OCI-LY7 (cell line): ENCODE results near the gene DEPP1. TPM values are rescaled to one million over a fixed set of nuclear protein-coding genes. Genes with fewer than 3 reads are reported as not detected.

Experiments
- BruUV-seq: library from RNA; stranded (reverse); fragments of 400-500 nt; replicated peaks from 2 replicates; lab custom pipeline; 2021; lab: Mats Ljungman, UMichigan
- CTCF ChIA-PET: fragments of 300-600 bp; sonication (Branson Sonifier 250); formaldehyde crosslinking; loops from one replicate; lab custom pipeline; 2022; ENCODE audit warnings: antibody characterized with exemption; ENCODE audit not compliant: unreplicated experiment; lab: Charles Lee
- POLR2A ChIA-PET: fragments of 300-600 bp; sonication (Branson Sonifier 250); formaldehyde crosslinking; loops from one replicate; lab custom pipeline; 2022; ENCODE audit warnings: antibody characterized with exemption; lab: Charles Lee
- DNase-seq: peaks from one replicate; pipeline ENCODE4 v3.0.0-alpha.2; 2015; ENCODE audit warnings: low spot score
- H2AFZ ChIP-seq: fragments of 200-600 bp; sonication (generic), shearing (Covaris generic); 2 replicates; pipeline ENCODE4 v1.6.1; 2014; ENCODE audit warnings: mild to moderate bottlenecking, antibody characterized with exemption, low read length, moderate library complexity
- H3K27ac ChIP-seq: fragments of 200-600 bp; sonication (generic); 2 replicates; pipeline ENCODE4 v1.5.1; 2014; ENCODE audit warnings: mixed run types, low read depth, mild to moderate bottlenecking, moderate library complexity, low read length, inconsistent platforms; ENCODE audit not compliant: poor library complexity, severe bottlenecking
- H3K36me3 ChIP-seq: fragments of 200-600 bp; sonication (generic); 2 replicates; pipeline ENCODE4 v1.6.1; 2014; ENCODE audit warnings: mild to moderate bottlenecking, antibody characterized with exemption, low read length, moderate library complexity, mixed read lengths; ENCODE audit not compliant: insufficient read depth
- H3K4me1 ChIP-seq: fragments of 200-600 bp; sonication (generic); 2 replicates; pipeline ENCODE4 v1.5.1; 2014; ENCODE audit warnings: mild to moderate bottlenecking, low read length; ENCODE audit not compliant: insufficient read depth, poor library complexity, severe bottlenecking
- H3K4me2 ChIP-seq: fragments of 200-600 bp; sonication (generic); 2 replicates; pipeline ENCODE4 v1.6.1; 2014; ENCODE audit warnings: mild to moderate bottlenecking, low read length
- H3K4me3 ChIP-seq: fragments of 200-600 bp; sonication (generic); 2 replicates; pipeline ENCODE4 v1.5.1; 2014; ENCODE audit warnings: mild to moderate bottlenecking, low read depth, low read length; ENCODE audit not compliant: poor library complexity, severe bottlenecking
- H3K79me2 ChIP-seq: fragments of 200-600 bp; sonication (generic); 2 replicates; pipeline ENCODE4 v1.6.1; 2016; ENCODE audit warnings: low read depth, mild to moderate bottlenecking, low read length, moderate library complexity, mixed read lengths; ENCODE audit not compliant: insufficient read depth
- H3K9me2 ChIP-seq: fragments of 200-600 bp; sonication (generic); 2 replicates; pipeline ENCODE4 v1.6.1; 2016; ENCODE audit warnings: mild to moderate bottlenecking, low read length, mixed read lengths; ENCODE audit not compliant: insufficient read depth
- H3K9me3 ChIP-seq: fragments of 200-600 bp; sonication (generic); 2 replicates; pipeline ENCODE4 v1.6.1; 2014; ENCODE audit warnings: mild to moderate bottlenecking, mixed run types, low read length, mixed read lengths
- H4K20me1 ChIP-seq: fragments of 200-600 bp; sonication (generic); 2 replicates; pipeline ENCODE4 v1.6.1; 2014; ENCODE audit warnings: mild to moderate bottlenecking, antibody characterized with exemption, low read length, moderate library complexity, mixed read lengths; ENCODE audit not compliant: insufficient read depth
- EZH2phosphoT487 ChIP-seq: fragments of 200-600 bp; sonication (generic); IDR thresholded peaks from 2 replicates; pipeline ENCODE4 v1.6.1; 2018; ENCODE audit warnings: low read depth, borderline replicate concordance, mild to moderate bottlenecking, mixed run types, antibody characterized with exemption, low read length, moderate library complexity, mixed read lengths
- intact Hi-C: fragments of 100-400 bp; cut with micrococcal nuclease; formaldehyde crosslinking; loops from one replicate; pipeline ENCODE4 v1.10.0; 2022; ENCODE audit not compliant: unreplicated experiment
- total RNA-seq, 2 experiments: library from RNA; depleted of rRNA in 1 of 2; stranded (reverse); fragments of >200 nt in 1 of 2; shearing (Covaris generic) in 1 of 2; gene quantifications; 2 replicates each; pipeline ENCODE4 v1.2.3, GENCODE V29; 2014 to 2022
- TF ChIP-seq, protein P1 (sequence below): fragments of 200-600 bp; sonication (generic); conservative IDR thresholded peaks from 2 replicates; pipeline ENCODE4 v1.5.1; 2014; ENCODE audit warnings: mild to moderate bottlenecking, antibody characterized with exemption, low read length, moderate library complexity, mixed read lengths

Gene DEPP1
- total RNA-seq, 2 experiments from 2014 or later: 0.09 TPM; not detected in 1

GRCh38 chr10:44939691-44940401 lies 38.8 kb downstream of the DEPP1 start:
- Histone ChIP-seq H3K27ac (no peak overlapping the region), H3K36me3 (no peaks in the 10 kb centered on the region), H4K20me1 (no peaks in the 10 kb centered on the region), H2AFZ (no peak overlapping the region), H3K79me2 (no peaks in the 10 kb centered on the region), H3K9me3 (peaks cover 7% of the 10 kb centered on the region; the same call in 1 of the 2 replicates), H3K4me2 (no peak overlapping the region), H3K4me3 (no peak overlapping the region), H3K9me2 (no peaks in the 10 kb centered on the region), H3K4me1 (no peaks in the 10 kb centered on the region)
- CTCF ChIA-PET: no interaction called here
- POLR2A ChIA-PET: no interaction called here
- BruUV-seq: no TSS peak
- no peak for DNase-seq
- no peak for TF ChIP-seq EZH2phosphoT487
- TF ChIP-seq, protein P1, sequence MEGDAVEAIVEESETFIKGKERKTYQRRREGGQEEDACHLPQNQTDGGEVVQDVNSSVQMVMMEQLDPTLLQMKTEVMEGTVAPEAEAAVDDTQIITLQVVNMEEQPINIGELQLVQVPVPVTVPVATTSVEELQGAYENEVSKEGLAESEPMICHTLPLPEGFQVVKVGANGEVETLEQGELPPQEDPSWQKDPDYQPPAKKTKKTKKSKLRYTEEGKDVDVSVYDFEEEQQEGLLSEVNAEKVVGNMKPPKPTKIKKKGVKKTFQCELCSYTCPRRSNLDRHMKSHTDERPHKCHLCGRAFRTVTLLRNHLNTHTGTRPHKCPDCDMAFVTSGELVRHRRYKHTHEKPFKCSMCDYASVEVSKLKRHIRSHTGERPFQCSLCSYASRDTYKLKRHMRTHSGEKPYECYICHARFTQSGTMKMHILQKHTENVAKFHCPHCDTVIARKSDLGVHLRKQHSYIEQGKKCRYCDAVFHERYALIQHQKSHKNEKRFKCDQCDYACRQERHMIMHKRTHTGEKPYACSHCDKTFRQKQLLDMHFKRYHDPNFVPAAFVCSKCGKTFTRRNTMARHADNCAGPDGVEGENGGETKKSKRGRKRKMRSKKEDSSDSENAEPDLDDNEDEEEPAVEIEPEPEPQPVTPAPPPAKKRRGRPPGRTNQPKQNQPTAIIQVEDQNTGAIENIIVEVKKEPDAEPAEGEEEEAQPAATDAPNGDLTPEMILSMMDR: no peak
- intact Hi-C loops: no loop called here

DNA sequence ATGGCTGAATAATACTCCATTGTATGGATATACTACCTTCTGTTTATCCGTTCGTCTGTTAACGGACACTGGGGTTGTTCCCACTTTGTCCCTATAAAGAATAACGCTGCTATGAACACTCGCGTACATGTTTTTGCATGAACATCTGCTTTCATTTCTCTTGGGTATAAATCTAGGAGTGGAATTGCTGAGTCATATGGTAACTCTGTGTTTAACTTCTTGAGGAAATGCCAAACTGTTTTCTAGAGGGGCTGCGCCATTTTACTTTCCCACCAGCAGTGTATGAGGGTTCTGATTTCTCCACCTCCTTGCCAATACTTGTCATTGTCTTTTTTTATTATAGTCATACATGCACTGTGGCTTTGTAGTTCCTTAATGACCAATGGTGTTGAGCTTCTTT lies 39.7 kb downstream of the DEPP1 start:
- no peak for DNase-seq
- no peak for TF ChIP-seq EZH2phosphoT487
- TF ChIP-seq, protein P1: no peak
- Histone ChIP-seq H3K9me2 (no peaks in the 10 kb centered on the region), H2AFZ (no peak overlapping the region), H3K4me1 (no peaks in the 10 kb centered on the region), H3K9me3 (no peaks in the 10 kb centered on the region), H3K79me2 (no peaks in the 10 kb centered on the region), H4K20me1 (no peaks in the 10 kb centered on the region), H3K4me3 (no peak overlapping the region), H3K4me2 (no peak overlapping the region), H3K27ac (no peak overlapping the region), H3K36me3 (no peaks in the 10 kb centered on the region)
- BruUV-seq: no TSS peak
- intact Hi-C loops: no loop called here
- ChIA-PET POLR2A (interaction anchor here (0.7 kb wide), 1 partner anchor 177 kb away, joined by 3 read pairs; no protein-coding TSS in a partner anchor), CTCF (no interaction called here)
